BLaER1 (cell line): ENCODE data around the gene IQSEC1.

ENCODE experiments used
- H3K27ac ChIP-seq: shearing (Covaris generic); formaldehyde crosslinking; 2 replicates; pipeline ENCODE4 v1.8.1; 2022
- H3K27me3 ChIP-seq: shearing (Covaris generic); formaldehyde crosslinking; 2 replicates; pipeline ENCODE4 v1.8.1; 2022
- H3K36me3 ChIP-seq: shearing (Covaris generic); formaldehyde crosslinking; 2 replicates; pipeline ENCODE4 v1.8.1; 2022
- H3K4me1 ChIP-seq: shearing (Covaris generic); formaldehyde crosslinking; 2 replicates; pipeline ENCODE4 v1.8.1; 2022
- H3K4me2 ChIP-seq: shearing (Covaris generic); formaldehyde crosslinking; 2 replicates; pipeline ENCODE4 v1.8.1; 2022
- H3K4me3 ChIP-seq: shearing (Covaris generic); formaldehyde crosslinking; 2 replicates; pipeline ENCODE4 v1.8.1; 2022
- H3K9ac ChIP-seq: shearing (Covaris generic); formaldehyde crosslinking; 2 replicates; pipeline ENCODE4 v1.8.1; 2022
- H3K9me3 ChIP-seq: shearing (Covaris generic); formaldehyde crosslinking; 2 replicates; pipeline ENCODE4 v1.8.1; 2022
- H4K20me1 ChIP-seq: shearing (Covaris generic); formaldehyde crosslinking; 2 replicates; pipeline ENCODE4 v1.8.1; 2022
- Cebpa-rat ChIP-seq: shearing (Covaris generic); IDR thresholded peaks from 2 replicates; pipeline ENCODE4 v1.8.1; 2022

Gene IQSEC1

DNA sequence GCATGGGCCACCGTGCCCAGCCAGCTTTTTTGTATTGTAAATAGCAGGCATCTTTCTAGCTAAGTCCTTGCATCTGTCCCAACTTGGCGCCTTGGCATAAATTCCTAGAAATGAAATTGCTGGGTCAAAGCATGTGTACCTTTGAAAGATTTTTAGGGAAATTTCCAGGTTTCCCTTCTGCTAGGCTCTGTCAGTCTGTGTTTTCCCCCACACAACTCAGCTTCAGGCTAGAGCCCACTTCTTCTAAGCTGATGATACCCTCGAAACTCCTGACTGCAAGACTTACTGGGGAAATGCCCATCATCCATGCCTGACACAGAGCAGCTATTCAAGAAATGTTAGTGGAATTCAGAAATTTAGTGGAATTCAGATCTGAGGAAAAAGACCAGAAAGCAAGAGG is 221.0 kb downstream of the IQSEC1 start:
- H3K4me1 ChIP-seq, result peaks cover 50% of the 10 kb centered on the region
- H3K9ac ChIP-seq, result no peak overlapping the region

More for the DNA sequence above, 221.0 kb downstream of the IQSEC1 start:
- no peaks in the 10 kb centered on the region for H3K36me3 ChIP-seq
- H4K20me1 ChIP-seq, result peaks cover 7% of the 10 kb centered on the region; the same call in 1 of the 2 replicates
- H3K9me3 ChIP-seq, result peaks cover 9% of the 10 kb centered on the region; the same call in 1 of the 2 replicates
- TF ChIP-seq Cebpa-rat, result no peak
- no peak overlapping the region for H3K4me3 ChIP-seq
- H3K27me3 ChIP-seq, result no peaks in the 10 kb centered on the region
- H3K27ac ChIP-seq, result no peak overlapping the region
- H3K4me2 ChIP-seq, result 0 out of 2 replicates have a peak overlapping the region, but pooled peaks have one; percentile 79
